Skin of body (tissue), 2 donors: ENCODE measurements around the gene ZNF565. TPM values are rescaled to one million over a fixed set of nuclear protein-coding genes. Genes with fewer than 3 reads are reported as not detected.
"Not testable (repeated sequence)": the region's sequence is repeated elsewhere in the genome, so short reads cannot be mapped to it uniquely, and the experiment has no call there.

ENCODE experiments used
- DNase-seq: peaks from one replicate; lab custom pipeline; 2025; lab: John Stamatoyannopoulos, UW
- total RNA-seq: library from RNA; depleted of rRNA; stranded (reverse); fragments of >200 nt; gene quantifications from one replicate; pipeline ENCODE4 v1.2.3, GENCODE V29; 2014

ZNF565 gene
- total RNA-seq, 1 donor from 2014 or later: 8.2 TPM

DNA sequence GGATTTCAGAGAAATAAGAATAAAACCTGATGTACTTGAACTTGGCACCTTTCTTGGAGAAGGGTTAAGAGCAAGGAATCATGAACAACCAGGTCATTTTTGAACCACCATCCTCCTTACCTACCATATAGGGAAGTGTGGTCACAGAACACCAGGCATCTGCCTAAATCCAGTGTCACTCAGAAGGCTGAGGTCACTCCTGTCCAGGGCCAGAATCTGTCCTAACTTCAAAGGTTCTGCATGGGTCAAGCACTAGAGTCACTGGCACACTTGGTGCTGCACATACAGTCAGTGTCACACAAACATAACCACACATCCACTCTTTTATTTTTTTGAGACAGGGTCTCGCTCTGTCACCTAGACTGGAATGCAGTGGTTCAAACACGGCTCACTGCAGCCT is 1.6 kb downstream of the ZNF565 start:
- no peak for DNase-seq

GRCh38 chr19:36210497-36210896 is 4.0 kb downstream of the ZNF565 start:
- no peak for DNase-seq

- no peak for DNase-seq
Measured at GRCh38 chr19:36209372-36209771, 5.1 kb downstream of the ZNF565 start.

- no peak for DNase-seq
Measured at GRCh38 chr19:36207605-36208252, 6.7 kb downstream of the ZNF565 start.

DNA sequence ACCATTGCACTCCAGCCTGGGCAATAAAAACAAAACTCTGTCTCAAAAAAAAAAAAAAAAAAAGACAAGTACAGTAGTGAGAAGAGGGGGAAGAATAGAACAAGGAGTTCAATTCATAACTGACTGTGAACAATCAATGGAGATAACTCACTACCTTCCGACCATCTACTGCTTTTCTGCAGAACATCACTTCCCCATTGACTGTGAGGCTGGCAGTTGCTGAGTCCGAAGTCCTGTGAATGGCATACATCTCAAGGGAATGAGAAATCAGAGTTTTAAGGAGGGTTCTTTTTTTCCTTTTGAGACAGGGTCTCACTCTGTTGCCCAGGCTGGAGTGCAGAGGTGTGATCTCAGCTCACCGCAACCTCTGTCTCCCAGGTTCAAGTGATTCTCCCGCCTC is 11.2 kb downstream of the ZNF565 start:
- no peak for DNase-seq

DNA sequence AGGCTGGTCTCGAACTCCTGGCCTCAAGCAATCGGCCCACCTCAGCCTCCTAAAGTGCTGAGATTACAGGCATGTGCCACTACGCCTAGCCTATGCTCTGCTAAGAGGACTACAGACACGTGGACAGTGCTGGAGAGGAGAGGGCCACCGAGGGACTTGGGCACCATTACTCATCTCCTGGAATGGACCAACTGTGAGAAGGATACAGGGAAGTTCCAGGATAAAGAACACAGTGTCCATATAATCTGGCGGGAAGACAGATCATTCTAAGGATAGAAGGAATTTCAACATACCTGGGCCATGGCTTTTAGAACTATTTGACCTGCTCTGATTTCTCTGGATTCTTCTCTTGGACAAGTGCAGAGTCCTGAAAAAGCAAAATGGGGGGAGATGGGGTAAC is 12.8 kb downstream of the ZNF565 start:
- no peak for DNase-seq

GRCh38 chr19:36198119-36198518 is 16.3 kb downstream of the ZNF565 start:
- no peak for DNase-seq

- no peak for DNase-seq
Measured at GRCh38 chr19:36196249-36196648, 18.2 kb downstream of the ZNF565 start.

- not testable (repeated sequence) for DNase-seq
Measured at GRCh38 chr19:36186722-36187121, 27.7 kb downstream of the ZNF565 start.

DNA sequence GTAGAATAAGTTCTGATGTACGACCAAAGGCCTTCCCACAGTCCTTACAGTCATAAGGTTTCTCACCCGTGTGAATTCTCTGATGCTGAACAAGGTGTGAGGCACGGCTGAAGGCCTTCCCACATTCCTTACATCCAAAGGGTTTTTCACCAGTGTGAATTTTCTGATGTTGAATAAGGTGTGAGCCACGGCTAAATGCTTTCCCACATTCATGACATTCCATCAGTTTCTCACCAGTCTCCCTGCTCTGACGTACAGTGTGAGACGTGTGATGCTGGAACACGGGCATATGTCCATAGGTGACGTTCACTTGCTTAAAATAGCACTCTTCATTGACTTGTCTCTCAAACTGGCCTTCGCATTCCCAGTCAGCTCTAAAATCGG is 31.2 kb downstream of the ZNF565 start:
- no peak for DNase-seq

- no peak for DNase-seq
Measured at GRCh38 chr19:36182612-36183244, 31.7 kb downstream of the ZNF565 start.

GRCh38 chr19:36179077-36179476 is 35.4 kb downstream of the ZNF565 start:
- DNase-seq: not testable (repeated sequence)

- not testable (repeated sequence) for DNase-seq
Measured at GRCh38 chr19:36173846-36174245, 40.6 kb downstream of the ZNF565 start.

DNA sequence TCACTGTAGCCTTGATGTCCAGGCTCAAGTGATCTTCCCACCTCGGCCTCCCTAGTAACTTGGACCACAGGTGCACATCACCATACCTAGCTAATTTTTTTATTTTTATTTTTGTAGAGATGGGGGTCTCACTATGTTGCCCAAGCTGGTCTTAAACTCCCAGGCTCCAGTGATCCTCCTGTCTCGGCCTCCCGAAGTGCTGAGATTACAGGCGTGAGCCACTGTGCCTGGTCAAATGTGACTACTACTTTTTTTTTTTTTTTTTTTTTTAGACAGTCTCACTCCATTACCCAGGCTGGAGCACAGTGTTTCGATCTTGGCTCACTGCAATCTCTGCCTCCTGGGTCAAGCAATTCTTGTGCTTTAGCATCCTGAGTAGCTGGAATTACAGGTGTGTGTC is 41.6 kb downstream of the ZNF565 start:
- DNase-seq: no peak

GRCh38 chr19:36169084-36169760 is 45.2 kb downstream of the ZNF565 start:
- peak; percentile 17 for DNase-seq

- no peak for DNase-seq
Measured at GRCh38 chr19:36163813-36164212, 50.7 kb downstream of the ZNF565 start.

GRCh38 chr19:36160821-36161596 is 53.5 kb downstream of the ZNF565 start:
- no peak for DNase-seq

- no peak for DNase-seq
Measured at GRCh38 chr19:36153126-36153525, 61.3 kb downstream of the ZNF565 start.

DNA sequence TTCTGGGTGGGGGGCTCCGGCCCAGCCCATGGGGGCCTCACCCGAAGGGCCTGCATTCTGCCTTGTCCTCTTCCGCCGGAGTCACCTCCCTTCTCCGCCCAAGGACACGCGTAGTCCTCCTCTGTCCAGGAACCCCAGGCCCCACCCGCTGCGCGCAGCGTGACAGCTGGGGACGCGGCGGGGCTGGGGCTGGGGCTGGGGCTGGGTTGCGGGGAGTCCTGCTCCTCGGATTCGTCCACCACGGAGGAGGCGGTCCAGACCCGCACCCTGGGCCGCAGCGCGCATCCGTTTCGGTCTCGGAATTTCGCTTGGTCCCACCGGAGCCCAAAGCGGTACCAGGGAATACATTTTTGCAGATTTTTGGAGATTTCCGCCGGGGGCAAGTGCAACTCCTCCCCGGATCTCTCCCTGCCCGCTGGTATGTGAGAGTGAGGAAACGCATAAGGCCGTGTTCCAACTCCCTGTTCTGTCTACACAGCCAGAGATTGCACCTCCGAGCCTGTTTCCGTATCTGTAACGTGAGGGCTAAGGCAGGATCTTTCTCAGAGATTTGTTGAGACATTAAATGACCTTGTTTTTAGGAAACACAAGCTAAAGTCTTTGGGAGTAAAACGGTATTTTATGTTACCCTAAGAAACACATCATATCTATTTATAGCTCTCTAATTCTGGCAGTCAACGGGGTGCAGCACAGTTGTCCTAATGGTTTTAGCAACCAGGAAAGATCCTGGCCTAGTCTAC is 61.9 kb downstream of the ZNF565 start, which contains the start of gene COX7A1:
COX7A1 (minus strand) TSS at position 96 of the 740 bp plus-strand sequence; CDS start at position 56, 40 bp downstream.
- DNase-seq: peak; percentile 78

- no peak for DNase-seq
Measured at GRCh38 chr19:36152019-36152351, 62.5 kb downstream of the ZNF565 start.
